GM19239 (cell line): ENCODE measurements around the gene TAX1BP1.
"Not testable (repeated sequence)": the region's sequence is repeated elsewhere in the genome, so short reads cannot be mapped to it uniquely, and the experiment has no call there.

Experiments
- DNase-seq: peaks from one replicate; pipeline ENCODE4 v3.0.0; 2011; ENCODE audit warnings: low spot score; ENCODE audit not compliant: insufficient read length
- FAIRE-seq: peaks from 2 replicates; lab custom pipeline; 2011; peaks lifted over from hg19 to GRCh38; lab: Jason Lieb, UNC

The TAX1BP1 gene

GRCh38 chr7:27737178-27737577 is 2.8 kb upstream of the TAX1BP1 start:
- FAIRE-seq (no peak), DNase-seq (no peak)

- DNase-seq: no peak
- FAIRE-seq: no peak
Observed at GRCh38 chr7:27737616-27738015, 2.3 kb upstream of the TAX1BP1 start.

- no peak for FAIRE-seq
- DNase-seq: no peak
Observed at GRCh38 chr7:27739301-27739908, 557 bp upstream of the TAX1BP1 start.

- FAIRE-seq (peak; percentile 70), DNase-seq (peak; percentile 53)
Observed at GRCh38 chr7:27740449-27741086, 606 bp downstream of the TAX1BP1 start.

GRCh38 chr7:27742091-27742710 is 2.2 kb downstream of the TAX1BP1 start:
- not testable (repeated sequence) for FAIRE-seq, DNase-seq

GRCh38 chr7:27745064-27745583 is 5.2 kb downstream of the TAX1BP1 start:
- FAIRE-seq (peak; percentile 75), DNase-seq (no peak)

- FAIRE-seq: peak; percentile 70
- DNase-seq: no peak
Observed at GRCh38 chr7:27746486-27746885, 6.5 kb downstream of the TAX1BP1 start.

- no peak for DNase-seq
- no peak for FAIRE-seq
Observed at GRCh38 chr7:27746978-27747377, 7.0 kb downstream of the TAX1BP1 start.

- FAIRE-seq (no peak), DNase-seq (no peak)
Observed at GRCh38 chr7:27747589-27748368, 7.8 kb downstream of the TAX1BP1 start.

GRCh38 chr7:27750316-27750715 is 10.4 kb downstream of the TAX1BP1 start:
- FAIRE-seq (no peak), DNase-seq (no peak)

- no peak for DNase-seq
- no peak for FAIRE-seq
Observed at GRCh38 chr7:27751888-27752660, 12.1 kb downstream of the TAX1BP1 start.

- FAIRE-seq (no peak), DNase-seq (no peak)
Observed at GRCh38 chr7:27753863-27754262, 13.9 kb downstream of the TAX1BP1 start.

GRCh38 chr7:27756298-27756697 is 16.3 kb downstream of the TAX1BP1 start:
- DNase-seq (no peak), FAIRE-seq (no peak)

- DNase-seq: no peak
- FAIRE-seq: no peak
Observed at GRCh38 chr7:27759491-27759890, 19.5 kb downstream of the TAX1BP1 start.

GRCh38 chr7:27762062-27762461 is 22.1 kb downstream of the TAX1BP1 start:
- no peak for DNase-seq
- no peak for FAIRE-seq

- FAIRE-seq: peak; percentile 28
Observed at GRCh38 chr7:27763983-27764508, 24.1 kb downstream of the TAX1BP1 start.

GRCh38 chr7:27765841-27766240 is 25.9 kb downstream of the TAX1BP1 start:
- DNase-seq: no peak
- no peak for FAIRE-seq

More at GRCh38 chr7:27763983-27764508, 24.1 kb downstream of the TAX1BP1 start:
- DNase-seq: no peak

- FAIRE-seq (peak; percentile 4), DNase-seq (no peak)
Observed at GRCh38 chr7:27767374-27767773, 27.4 kb downstream of the TAX1BP1 start.

GRCh38 chr7:27771111-27771510 is 31.1 kb downstream of the TAX1BP1 start:
- no peak for DNase-seq
- FAIRE-seq: no peak
